Erythroblast (primary cell): Measurements from ENCODE around the gene CITED4.

Experiments used
- GATA1 ChIP-seq: IDR thresholded peaks from 2 replicates; pipeline ENCODE4 v1.6.1; 2011; ENCODE audit warnings: low read depth, mild to moderate bottlenecking, control low read depth, low read length, moderate library complexity
- POLR2A ChIP-seq: IDR thresholded peaks from 2 replicates; pipeline ENCODE4 v1.6.1; 2011; ENCODE audit warnings: mild to moderate bottlenecking, low read length

DNA sequence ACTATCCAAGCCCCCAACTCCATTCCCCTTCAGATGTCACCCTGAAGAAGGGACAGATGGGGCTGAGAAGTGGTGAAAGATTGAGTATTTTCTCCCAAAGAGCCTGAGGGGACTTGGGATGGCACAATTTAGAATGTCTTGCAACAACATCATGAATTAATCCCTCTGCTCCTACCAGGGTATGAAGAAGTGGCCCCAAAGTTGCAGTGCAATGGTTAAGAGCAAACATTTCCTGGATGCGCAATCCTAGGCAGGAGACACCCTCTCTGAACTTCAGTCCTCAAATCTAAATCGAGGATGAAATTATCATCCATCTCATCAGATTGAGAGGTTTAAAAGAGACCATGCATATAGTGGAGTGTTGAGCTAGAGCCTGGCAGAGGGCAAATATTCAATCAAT lies 28.6 kb upstream of the CITED4 start:
- TF ChIP-seq POLR2A, result no peak
- no peak for TF ChIP-seq GATA1
